ENCODE data around the gene FECH.

DNA sequence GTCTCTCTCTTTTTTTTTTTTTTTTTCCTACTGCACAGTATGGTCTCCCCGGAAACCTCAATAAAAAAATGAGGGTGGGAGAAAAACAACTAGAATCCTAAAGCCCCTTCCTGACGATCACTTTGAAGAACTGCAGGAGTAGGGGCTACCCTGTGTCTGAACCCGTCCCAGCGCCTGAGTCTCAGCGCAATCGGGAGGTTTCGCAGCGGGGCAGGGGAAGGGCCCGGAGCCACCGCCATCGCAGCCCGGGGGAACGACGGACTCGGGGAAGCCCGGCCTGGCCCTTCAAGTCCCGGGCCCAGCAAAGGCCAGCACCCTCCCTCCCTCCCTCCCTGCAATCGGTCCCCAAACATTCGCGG, 34.7 kb upstream of the FECH start:
- TF ChIP-seq, protein P1, sequence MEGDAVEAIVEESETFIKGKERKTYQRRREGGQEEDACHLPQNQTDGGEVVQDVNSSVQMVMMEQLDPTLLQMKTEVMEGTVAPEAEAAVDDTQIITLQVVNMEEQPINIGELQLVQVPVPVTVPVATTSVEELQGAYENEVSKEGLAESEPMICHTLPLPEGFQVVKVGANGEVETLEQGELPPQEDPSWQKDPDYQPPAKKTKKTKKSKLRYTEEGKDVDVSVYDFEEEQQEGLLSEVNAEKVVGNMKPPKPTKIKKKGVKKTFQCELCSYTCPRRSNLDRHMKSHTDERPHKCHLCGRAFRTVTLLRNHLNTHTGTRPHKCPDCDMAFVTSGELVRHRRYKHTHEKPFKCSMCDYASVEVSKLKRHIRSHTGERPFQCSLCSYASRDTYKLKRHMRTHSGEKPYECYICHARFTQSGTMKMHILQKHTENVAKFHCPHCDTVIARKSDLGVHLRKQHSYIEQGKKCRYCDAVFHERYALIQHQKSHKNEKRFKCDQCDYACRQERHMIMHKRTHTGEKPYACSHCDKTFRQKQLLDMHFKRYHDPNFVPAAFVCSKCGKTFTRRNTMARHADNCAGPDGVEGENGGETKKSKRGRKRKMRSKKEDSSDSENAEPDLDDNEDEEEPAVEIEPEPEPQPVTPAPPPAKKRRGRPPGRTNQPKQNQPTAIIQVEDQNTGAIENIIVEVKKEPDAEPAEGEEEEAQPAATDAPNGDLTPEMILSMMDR (IDR thresholded peaks at IDR 0.05), result no peak
- TF ChIP-seq POLR2AphosphoS5 (IDR thresholded peaks at IDR 0.05), result no peak
- TF ChIP-seq EP300 (IDR thresholded peaks at IDR 0.05), result no peak
- no peak for TF ChIP-seq POLR2A (IDR thresholded peaks at IDR 0.05)
